Spleen (tissue), 11 donors: Measurements from ENCODE around the gene SLC35G3. TPM values are rescaled to one million over a fixed set of nuclear protein-coding genes. Genes with fewer than 3 reads are reported as not detected.
"Not testable (repeated sequence)": the region's sequence is repeated elsewhere in the genome, so short reads cannot be mapped to it uniquely, and the experiment has no call there.

Experiments used
- DNase-seq: peaks from one replicate; pipeline ENCODE4 v3.0.0-alpha.2; 2020
- H3K27ac ChIP-seq, 8 donors: fragments of 200-600 bp; sonication (generic) in 7 of 8; 1 replicate in 4 of 8; 2 replicates in 4 of 8; pipeline versions ENCODE4 v1.5.0 to v1.8.0; 2016 to 2021; ENCODE audit warnings: inconsistent platforms in 4 of 8, mild to moderate bottlenecking in 4 of 8, moderate library complexity in 1 of 8
- H3K27me3 ChIP-seq, 7 donors: fragments of 200-600 bp; sonication (generic) in 6 of 7; replicated peaks in 1 of 7; 1 replicate in 4 of 7; 2 replicates in 3 of 7; pipeline versions ENCODE4 v1.5.0 to v1.8.0; 2016 to 2021; ENCODE audit warnings: inconsistent platforms in 3 of 7, mild to moderate bottlenecking in 1 of 7
- H3K36me3 ChIP-seq, 6 donors: fragments of 200-600 bp; sonication (generic) in 5 of 6; 1 replicate in 4 of 6; 2 replicates in 2 of 6; pipeline versions ENCODE4 v1.5.0 to v1.8.0; 2016 to 2021; ENCODE audit warnings: inconsistent platforms in 2 of 6
- H3K4me1 ChIP-seq, 6 donors: fragments of 200-600 bp; sonication (generic) in 5 of 6; 1 replicate in 3 of 6; 2 replicates in 3 of 6; pipeline versions ENCODE4 v1.5.0 to v1.8.0; 2016 to 2021; ENCODE audit warnings: inconsistent platforms in 3 of 6
- H3K4me3 ChIP-seq, 8 donors: fragments of 200-600 bp; sonication (generic) in 7 of 8; 1 replicate in 4 of 8; 2 replicates in 4 of 8; pipeline versions ENCODE4 v1.5.0 to v1.8.0; 2016 to 2021; ENCODE audit warnings: inconsistent platforms in 4 of 8, mild to moderate bottlenecking in 4 of 8, moderate library complexity in 2 of 8
- H3K9me3 ChIP-seq, 8 donors: fragments of 200-600 bp; sonication (generic) in 7 of 8; 1 replicate in 4 of 8; 2 replicates in 4 of 8; pipeline versions ENCODE4 v1.5.0 to v1.8.0; 2016 to 2021; ENCODE audit warnings: inconsistent platforms in 4 of 8
- POLR2A ChIP-seq, 3 donors: fragments of 450-650 bp; IDR thresholded peaks; one replicate each; pipeline ENCODE4 v1.5.1; 2017; ENCODE audit warnings: antibody characterized with exemption in 3 of 3, mild to moderate bottlenecking in 1 of 3
- POLR2AphosphoS5 ChIP-seq, 3 donors: sonication (generic); formaldehyde crosslinking; IDR thresholded peaks; one replicate each; pipeline ENCODE4 v1.5.1; 2017; ENCODE audit warnings: antibody characterized with exemption in 3 of 3
- WGBS, 5 donors: extraction: QIAGEN DNeasy Blood & Tissue Kit in 3 of 5; methylation state at CpG; one replicate each; pipeline versions ENCODE4 v1.1.5 to v1.1.7; 2013 to 2018; 5-methylcytosine and 5-hydroxymethylcytosine counted together
- intact Hi-C: fragments of 100-400 bp; cut with DNase I; formaldehyde crosslinking; loops from one replicate; pipeline ENCODE4 v1.15.0; 2023; ENCODE audit warnings: low total_unique reads
- polyA plus RNA-seq, 3 donors: library from polyadenylated mRNA; stranded (reverse); fragments of 200-250 nt; gene quantifications; one replicate each; pipeline ENCODE4 v1.2.1, GENCODE V29; 2013
- total RNA-seq, 7 donors: library from RNA; depleted of rRNA in 3 of 7; stranded (reverse); fragments of >200 nt in 3 of 7; fragmentation: NEBNext Ultra II Directional in 4 of 7; extraction: Animal tissue kit (Norgen Biotek cat#: 25700) in 4 of 7; gene quantifications; one replicate each; pipeline versions ENCODE4 v1.1.0 to v1.2.1, GENCODE V29; 2016 to 2021
- TF ChIP-seq, protein P1 (sequence below), 11 experiments: fragments of 200-600 bp in 7 of 11; fragments of 450-650 bp in 4 of 11; sonication (generic) in 4 of 11; IDR thresholded peaks in 8 of 11; conservative IDR thresholded peaks in 3 of 11; 1 replicate in 7 of 11; 2 replicates in 4 of 11; pipeline versions ENCODE4 v1.4.0 to v1.8.0; 2016 to 2021; ENCODE audit warnings: antibody characterized with exemption in 11 of 11, inconsistent platforms in 4 of 11, mild to moderate bottlenecking in 1 of 11
- donor health status: healthy with polysubstance abuse.
- donor health status: DM: no; HTN: no; CAD: no; lungs with moderate emphysema.
- donor health status: DM: no; HTN: no; CAD: no.
- donor health status: Bipolar disorder and iron deficiency.
- donor health status: healthy.
- donor health status: DM: no; HTN: no; CAD: no.
- donor health status: DM: yes; HTN: yes; CAD: no.

Gene SLC35G3
- total and polyA plus RNA-seq, 10 donors: 0.04 TPM; not detected in 9

DNA sequence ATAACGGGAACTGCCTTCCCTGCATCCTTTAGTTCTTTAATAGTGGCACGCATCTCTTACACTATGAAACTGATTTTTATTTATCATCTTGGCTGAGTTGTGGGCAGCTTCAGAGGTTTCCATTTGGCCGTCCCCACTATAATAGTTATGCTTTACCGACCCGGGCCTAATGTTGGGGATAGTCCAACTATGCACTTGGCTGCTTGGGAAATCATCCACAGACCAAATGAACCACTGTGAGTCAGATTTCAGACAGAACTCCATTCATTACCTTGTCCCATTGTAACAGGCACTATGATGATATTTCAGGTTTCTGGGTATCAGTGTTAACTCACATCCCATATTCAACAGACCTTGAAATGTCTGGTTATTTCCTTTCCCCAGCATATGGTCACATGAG, 42.6 kb upstream of the SLC35G3 start:
- Histone ChIP-seq H3K27me3 (no peaks in the 10 kb centered on the region), H3K4me1 (peaks cover 4 to 75% (median 34%) of the 10 kb centered on the region in 6 donors), H3K27ac (peak overlapping the region in 2 of 8 donors; percentile 18 to 38), H3K9me3 (no peaks in the 10 kb centered on the region), H3K36me3 (no peaks in the 10 kb centered on the region), H3K4me3 (no peak overlapping the region)
- intact Hi-C loops: no loop called here
- TF ChIP-seq, protein P1, sequence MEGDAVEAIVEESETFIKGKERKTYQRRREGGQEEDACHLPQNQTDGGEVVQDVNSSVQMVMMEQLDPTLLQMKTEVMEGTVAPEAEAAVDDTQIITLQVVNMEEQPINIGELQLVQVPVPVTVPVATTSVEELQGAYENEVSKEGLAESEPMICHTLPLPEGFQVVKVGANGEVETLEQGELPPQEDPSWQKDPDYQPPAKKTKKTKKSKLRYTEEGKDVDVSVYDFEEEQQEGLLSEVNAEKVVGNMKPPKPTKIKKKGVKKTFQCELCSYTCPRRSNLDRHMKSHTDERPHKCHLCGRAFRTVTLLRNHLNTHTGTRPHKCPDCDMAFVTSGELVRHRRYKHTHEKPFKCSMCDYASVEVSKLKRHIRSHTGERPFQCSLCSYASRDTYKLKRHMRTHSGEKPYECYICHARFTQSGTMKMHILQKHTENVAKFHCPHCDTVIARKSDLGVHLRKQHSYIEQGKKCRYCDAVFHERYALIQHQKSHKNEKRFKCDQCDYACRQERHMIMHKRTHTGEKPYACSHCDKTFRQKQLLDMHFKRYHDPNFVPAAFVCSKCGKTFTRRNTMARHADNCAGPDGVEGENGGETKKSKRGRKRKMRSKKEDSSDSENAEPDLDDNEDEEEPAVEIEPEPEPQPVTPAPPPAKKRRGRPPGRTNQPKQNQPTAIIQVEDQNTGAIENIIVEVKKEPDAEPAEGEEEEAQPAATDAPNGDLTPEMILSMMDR (IDR thresholded peaks at IDR 0.05 in 8 of 11, conservative IDR thresholded peaks at IDR 0.05 in 3 of 11): no peak
- TF ChIP-seq POLR2A (IDR thresholded peaks at IDR 0.05): no peak
- TF ChIP-seq POLR2AphosphoS5 (IDR thresholded peaks at IDR 0.05): no peak
- WGBS, 5 donors: 78 to 91% (median 81%) methylated on average over 5 of the region's 5 CpGs
- no peak for DNase-seq

DNA sequence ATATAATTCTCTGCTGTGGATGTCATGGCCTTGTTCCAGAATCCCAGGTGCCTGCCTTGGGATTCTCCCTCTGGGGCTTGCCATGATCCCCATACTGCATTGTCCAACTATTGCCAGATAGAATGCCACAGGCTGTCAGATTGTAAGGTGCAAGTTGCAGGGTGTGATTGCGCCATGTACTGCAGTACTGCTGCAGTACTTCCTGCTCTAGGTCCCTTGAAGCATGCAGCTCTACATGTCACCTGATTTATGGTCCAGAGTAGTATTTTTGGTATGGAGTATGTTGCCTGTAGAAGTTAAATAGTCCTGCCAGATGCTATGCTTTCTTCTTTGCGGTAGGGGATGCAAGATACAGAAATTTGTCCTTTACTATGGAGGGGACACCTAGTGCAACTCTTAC, 41.7 kb upstream of the SLC35G3 start:
- Histone ChIP-seq H3K9me3 (no peaks in the 10 kb centered on the region), H3K27me3 (no peaks in the 10 kb centered on the region), H3K36me3 (no peaks in the 10 kb centered on the region), H3K4me3 (no peak overlapping the region), H3K4me1 (peaks cover 0 to 70% (median 27%) of the 10 kb centered on the region in 6 donors), H3K27ac (peak overlapping the region in 2 of 8 donors; percentile 29 to 38)
- intact Hi-C loops: no loop called here
- 33 to 100% (median 50%) methylated on average over 1 to 2 of the region's 2 CpGs for WGBS, 5 donors
- TF ChIP-seq, protein P1 (IDR thresholded peaks at IDR 0.05 in 8 of 11, conservative IDR thresholded peaks at IDR 0.05 in 3 of 11): no peak
- TF ChIP-seq POLR2AphosphoS5 (IDR thresholded peaks at IDR 0.05) (peak in 1 of 3 donors; percentile 8), POLR2A (IDR thresholded peaks at IDR 0.05) (no peak)
- no peak for DNase-seq

DNA sequence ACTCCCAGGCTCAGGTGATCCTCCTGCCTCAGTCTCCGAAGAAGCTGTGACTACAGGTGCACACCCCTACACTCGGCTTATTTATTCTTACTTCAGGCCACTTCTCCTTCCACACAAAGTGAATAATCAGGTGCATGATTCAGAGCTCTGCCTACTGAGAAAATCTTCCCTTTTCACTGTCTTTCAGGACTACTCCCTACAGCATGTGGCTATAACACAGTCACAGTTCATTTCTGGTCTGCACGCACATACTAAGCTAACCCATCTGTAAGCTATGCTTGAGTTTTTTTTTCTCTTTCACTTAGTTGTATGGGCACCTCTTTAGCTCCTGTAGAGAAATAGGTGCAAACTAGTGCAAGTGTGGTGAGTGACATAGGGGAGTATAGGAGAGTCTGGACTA, 41.1 kb upstream of the SLC35G3 start:
- no peak for TF ChIP-seq POLR2A (IDR thresholded peaks at IDR 0.05)
- TF ChIP-seq, protein P1 (IDR thresholded peaks at IDR 0.05 in 8 of 11, conservative IDR thresholded peaks at IDR 0.05 in 3 of 11): no peak
- no peak for TF ChIP-seq POLR2AphosphoS5 (IDR thresholded peaks at IDR 0.05)
- WGBS, 5 donors: 88 to 95% (median 91%) methylated on average over 3 of the region's 3 CpGs
- H3K27me3 ChIP-seq: no peaks in the 10 kb centered on the region
- H3K36me3 ChIP-seq: no peaks in the 10 kb centered on the region
- peaks cover 0 to 63% (median 22%) of the 10 kb centered on the region in 6 donors for H3K4me1 ChIP-seq
- no peak overlapping the region for H3K27ac ChIP-seq
- H3K4me3 ChIP-seq: no peak overlapping the region
- intact Hi-C loops: no loop called here
- no peaks in the 10 kb centered on the region for H3K9me3 ChIP-seq
- no peak for DNase-seq

DNA sequence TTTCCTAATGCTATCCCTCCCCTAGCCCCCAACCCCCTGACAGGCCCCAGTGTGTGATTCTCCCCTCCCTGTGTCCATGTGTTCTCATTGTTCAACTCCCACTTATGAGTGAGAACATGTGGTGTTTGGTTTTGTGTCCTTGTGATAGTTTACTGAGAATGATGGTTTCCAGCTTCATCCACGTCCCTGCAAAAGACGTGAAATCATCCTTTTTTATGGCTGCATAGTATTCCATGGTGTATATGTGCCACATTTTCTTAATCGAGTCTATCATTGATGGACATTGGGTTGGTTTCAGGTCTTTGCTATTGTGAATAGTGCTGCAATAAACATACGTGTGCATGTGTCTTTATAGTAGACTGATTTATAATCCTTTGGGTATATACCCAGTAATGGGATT, 40.1 kb upstream of the SLC35G3 start:
- H3K36me3 ChIP-seq, intact Hi-C loops, DNase-seq, H3K27ac ChIP-seq, H3K4me3 ChIP-seq, H3K27me3 ChIP-seq, H3K9me3 ChIP-seq: not testable (repeated sequence)
- peaks cover 0 to 54% (median 17%) of the 10 kb centered on the region in 6 donors for H3K4me1 ChIP-seq
- 88 to 94% (median 92%) methylated on average over 4 of the region's 4 CpGs for WGBS, 5 donors

DNA sequence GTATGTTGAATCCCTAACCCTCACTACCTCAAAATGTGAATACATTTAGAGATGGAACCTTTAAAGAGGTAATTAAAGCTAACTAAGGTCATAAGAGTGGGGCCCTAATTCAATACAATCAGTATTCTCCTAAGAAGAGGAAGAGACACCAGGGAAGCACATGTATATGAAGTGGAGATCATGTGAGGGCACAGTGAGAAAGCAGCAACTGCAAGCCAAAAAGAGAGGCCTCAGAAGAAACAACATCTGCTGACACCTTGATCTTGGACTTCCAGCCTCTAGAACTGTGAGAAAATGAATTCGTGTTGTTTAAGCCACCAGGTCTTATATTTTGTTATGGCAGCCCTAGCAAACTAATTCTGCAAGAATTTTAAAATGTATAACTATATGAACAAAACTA, 35.4 kb upstream of the SLC35G3 start:
- intact Hi-C loops: no loop called here

More for the DNA sequence above, 35.4 kb upstream of the SLC35G3 start:
- no peak for DNase-seq
- H3K27me3 ChIP-seq: no peaks in the 10 kb centered on the region
- no peaks in the 10 kb centered on the region for H3K36me3 ChIP-seq
- no peaks in the 10 kb centered on the region for H3K9me3 ChIP-seq
- 78 to 88% (median 82%) methylated on average over 1 of the region's 1 CpG for WGBS, 5 donors
- no peak overlapping the region for H3K27ac ChIP-seq
- peaks cover 0 to 20% (median 8%) of the 10 kb centered on the region in 6 donors for H3K4me1 ChIP-seq
- no peak overlapping the region for H3K4me3 ChIP-seq
- TF ChIP-seq POLR2AphosphoS5 (IDR thresholded peaks at IDR 0.05): no peak
- TF ChIP-seq, protein P1 (IDR thresholded peaks at IDR 0.05 in 8 of 11, conservative IDR thresholded peaks at IDR 0.05 in 3 of 11): no peak
- TF ChIP-seq POLR2A (IDR thresholded peaks at IDR 0.05): no peak
